Mesothelial cell of epicardium (in vitro differentiated cells): Measurements from ENCODE around the gene AIFM3. TPM values are rescaled to one million over a fixed set of nuclear protein-coding genes. Genes with fewer than 3 reads are reported as not detected.

ENCODE experiments used
- DNase-seq, 2 experiments: peaks; one replicate each; pipeline ENCODE4 v3.0.0; 2021; ENCODE audit warnings: low spot score in 2 of 2; ENCODE audit not compliant: unreplicated experiment in 2 of 2
- H3K27ac Mint-ChIP-seq: 2 replicates; pipeline ENCODE4 v1.8.0; 2021; ENCODE audit warnings: mixed read lengths
- H3K27me3 Mint-ChIP-seq: 2 replicates; pipeline ENCODE4 v1.8.0; 2021; ENCODE audit warnings: low read depth, mixed read lengths
- H3K36me3 Mint-ChIP-seq: 2 replicates; pipeline ENCODE4 v1.8.0; 2021; ENCODE audit warnings: mixed read lengths
- H3K4me1 Mint-ChIP-seq: 2 replicates; pipeline ENCODE4 v1.8.0; 2021; ENCODE audit warnings: mixed read lengths
- H3K4me3 Mint-ChIP-seq: 2 replicates; pipeline ENCODE4 v1.8.0; 2021; ENCODE audit warnings: mild to moderate bottlenecking, moderate library complexity, mixed read lengths
- H3K9me3 Mint-ChIP-seq: 2 replicates; pipeline ENCODE4 v1.8.0; 2021; ENCODE audit warnings: mixed read lengths
- CTCF ChIP-seq: fragments of 200-600 bp; sonication (generic); IDR thresholded peaks from one replicate; pipeline ENCODE4 v1.5.0; 2021; ENCODE audit warnings: antibody characterized with exemption; ENCODE audit not compliant: unreplicated experiment
- total RNA-seq: library from RNA; stranded (reverse); gene quantifications from 3 replicates; pipeline ENCODE4 v1.2.1, GENCODE V29; 2021

The AIFM3 gene
- total RNA-seq, 1 donor from 2014 or later: 2.5 TPM

DNA sequence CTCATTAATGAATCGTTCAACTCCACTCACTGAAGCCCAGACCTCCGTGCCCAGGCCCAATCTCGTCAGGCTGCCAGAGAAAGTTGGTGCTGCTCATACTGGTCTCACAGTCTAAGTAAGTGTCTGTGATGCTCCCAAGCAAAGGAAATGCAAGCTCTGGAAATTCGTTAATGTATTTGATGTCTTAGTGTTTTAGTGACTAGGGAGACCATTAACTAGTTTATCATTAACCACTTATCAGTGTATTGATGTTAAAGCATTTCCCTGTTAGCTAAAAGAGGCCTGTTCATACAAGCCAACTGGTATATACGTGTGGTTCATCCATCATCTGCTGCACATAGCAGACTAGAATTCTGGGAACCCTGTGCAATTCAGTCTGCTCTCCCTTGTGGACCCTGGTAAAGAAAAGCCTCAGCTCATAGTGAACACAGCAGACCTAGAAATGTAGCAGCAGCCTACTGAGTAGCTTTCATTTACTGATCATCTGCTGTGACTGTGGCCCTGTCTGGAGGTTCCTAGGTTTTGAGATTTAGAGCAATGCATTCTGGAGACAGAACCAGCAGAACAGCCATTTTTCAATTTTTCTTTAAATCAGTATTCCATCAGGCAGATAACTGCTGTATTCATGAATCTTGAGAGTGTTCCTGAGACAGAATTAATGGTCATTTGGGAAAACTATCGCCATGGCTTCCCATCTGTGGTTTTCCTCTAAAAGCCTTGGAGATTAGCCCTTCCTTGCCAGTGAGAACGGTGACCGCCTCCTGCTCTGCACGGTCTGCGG, 15.7 kb upstream of the AIFM3 start:
- peaks cover 8% of the 10 kb centered on the region for H3K36me3 Mint-ChIP-seq
- no peaks in the 10 kb centered on the region for H3K9me3 Mint-ChIP-seq
- H3K27ac Mint-ChIP-seq: no peak overlapping the region

DNA sequence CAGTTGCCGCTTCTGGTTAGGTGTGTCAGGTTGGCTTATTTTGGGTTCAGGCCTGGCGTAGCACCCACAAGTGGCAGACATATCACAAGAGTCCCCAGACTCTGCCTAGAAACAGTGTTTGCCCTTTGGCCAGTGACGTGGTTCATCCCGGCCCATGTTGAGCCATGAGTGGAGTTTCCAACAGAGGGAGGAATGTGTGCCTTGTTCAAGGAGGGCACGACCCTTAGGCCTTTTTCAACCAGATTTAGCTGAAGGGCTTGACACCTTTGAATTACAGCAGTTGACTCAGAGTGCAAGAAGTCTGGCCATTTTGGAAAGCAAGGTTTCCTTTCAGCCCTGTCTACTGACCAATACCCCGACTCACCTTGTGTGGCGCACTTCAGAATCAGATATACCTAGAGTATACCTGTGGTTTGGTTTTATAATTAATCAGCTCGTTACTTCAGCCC, 15.1 kb upstream of the AIFM3 start:
- Mint-ChIP-seq H3K4me1 (no peaks in the 10 kb centered on the region), H3K36me3 (peaks cover 8% of the 10 kb centered on the region), H3K27me3 (peaks cover 5% of the 10 kb centered on the region), H3K27ac (no peak overlapping the region), H3K4me3 (no peak overlapping the region), H3K9me3 (no peaks in the 10 kb centered on the region)
- no peak for TF ChIP-seq CTCF
- DNase-seq: no peak

More for the DNA sequence above, 15.7 kb upstream of the AIFM3 start:
- DNase-seq: no peak
- Mint-ChIP-seq H3K27me3 (peaks cover 1% of the 10 kb centered on the region), H3K4me3 (no peak overlapping the region), H3K4me1 (no peaks in the 10 kb centered on the region)
- no peak for TF ChIP-seq CTCF

DNA sequence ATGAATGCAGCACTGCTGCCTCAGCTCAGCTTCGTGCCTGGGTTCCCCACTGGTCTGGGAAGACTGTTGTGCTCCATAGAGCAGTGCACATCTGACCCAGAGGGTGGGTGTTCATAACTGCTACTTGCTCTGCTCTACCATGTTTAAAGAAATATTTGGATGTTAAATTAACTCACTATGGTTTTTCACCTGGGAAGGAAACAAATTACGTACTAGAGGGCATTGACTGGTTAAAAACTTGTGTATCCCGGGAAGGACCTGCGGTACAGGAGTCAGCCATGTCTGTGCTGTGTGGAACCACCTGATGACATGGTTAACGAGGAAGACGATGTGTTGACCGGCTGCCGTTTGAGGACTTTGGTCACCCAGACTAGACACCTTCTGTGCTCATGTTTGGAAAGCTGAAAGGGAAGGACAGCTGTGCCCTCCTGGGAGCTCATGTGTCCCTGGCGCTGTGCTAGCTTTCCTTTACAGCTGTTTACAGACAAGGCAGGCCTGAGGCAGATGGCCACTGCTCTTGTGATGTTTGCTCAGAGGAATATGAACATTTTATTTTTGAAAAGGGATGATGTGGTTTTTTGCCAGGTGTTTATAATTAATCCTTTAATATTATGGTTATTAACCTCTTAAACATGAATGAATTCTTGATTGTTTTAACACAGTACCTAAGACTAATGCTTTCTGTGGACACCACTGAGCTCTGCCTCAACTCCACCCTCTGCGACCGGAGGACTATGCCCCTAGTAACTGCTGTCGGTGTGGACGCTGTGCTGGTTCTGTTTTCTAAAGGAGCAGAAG, 14.3 kb upstream of the AIFM3 start:
- TF ChIP-seq CTCF: no peak
- no peak for DNase-seq
- no peak overlapping the region for H3K4me3 Mint-ChIP-seq

GRCh38 chr22:20953342-20953608, 13.8 kb upstream of the AIFM3 start:
- peaks cover 6% of the 10 kb centered on the region for H3K4me1 Mint-ChIP-seq
- no peaks in the 10 kb centered on the region for H3K9me3 Mint-ChIP-seq
- DNase-seq: no peak
- peaks cover 11% of the 10 kb centered on the region for H3K27me3 Mint-ChIP-seq
- peaks cover 8% of the 10 kb centered on the region for H3K36me3 Mint-ChIP-seq
- no peak for TF ChIP-seq CTCF
- peak overlapping the region; percentile 75 for H3K27ac Mint-ChIP-seq
- no peak overlapping the region for H3K4me3 Mint-ChIP-seq

More for the DNA sequence above, 14.3 kb upstream of the AIFM3 start:
- peaks cover 8% of the 10 kb centered on the region for H3K36me3 Mint-ChIP-seq
- H3K27ac Mint-ChIP-seq: no peak overlapping the region
- peaks cover 6% of the 10 kb centered on the region for H3K27me3 Mint-ChIP-seq
- H3K9me3 Mint-ChIP-seq: no peaks in the 10 kb centered on the region
- peaks cover 1% of the 10 kb centered on the region for H3K4me1 Mint-ChIP-seq

- no peaks in the 10 kb centered on the region for H3K9me3 Mint-ChIP-seq
- peaks cover 8% of the 10 kb centered on the region for H3K36me3 Mint-ChIP-seq
- no peak overlapping the region for H3K4me3 Mint-ChIP-seq
- TF ChIP-seq CTCF: no peak
- peaks cover 12% of the 10 kb centered on the region for H3K27me3 Mint-ChIP-seq
- DNase-seq: no peak
- peak overlapping the region; percentile 75 for H3K27ac Mint-ChIP-seq
- peaks cover 7% of the 10 kb centered on the region for H3K4me1 Mint-ChIP-seq
Observed at GRCh38 chr22:20953668-20954500, 13.2 kb upstream of the AIFM3 start.
